Endothelial cell of umbilical vein (primary cell): ENCODE results near the gene ITSN2. TPM values are rescaled to one million over a fixed set of nuclear protein-coding genes. Genes with fewer than 3 reads are reported as not detected.

Experiments used
- BruUV-seq: library from RNA; stranded (reverse); fragments of 400-500 nt; replicated peaks from 2 replicates; lab custom pipeline; 2021; lab: Mats Ljungman, UMichigan
- CTCF ChIA-PET: fragments of 300-600, 350-600 bp; sonication (Branson Sonifier 250); formaldehyde crosslinking; loops from one replicate; lab custom pipeline; 2021; ENCODE audit warnings: antibody characterized with exemption, inconsistent platforms; lab: Charles Lee
- POLR2A ChIA-PET: fragments of 300-600, 350-600 bp; sonication (Branson Sonifier 250); formaldehyde crosslinking; loops from one replicate; lab custom pipeline; 2021; ENCODE audit warnings: antibody characterized with exemption, inconsistent platforms; lab: Charles Lee
- DNase-seq: peaks from one replicate; pipeline ENCODE4 v3.0.0-alpha.2; 2011; ENCODE audit warnings: low read depth, low spot score
- FAIRE-seq: peaks from 2 replicates; lab custom pipeline; 2011; peaks lifted over from hg19 to GRCh38; lab: Jason Lieb, UNC
- H2AFZ ChIP-seq: 2 replicates; pipeline ENCODE4 v1.6.0; 2012; ENCODE audit warnings: low read depth, low read length, control low read depth, inconsistent platforms
- H3K27ac ChIP-seq: 2 replicates; pipeline ENCODE4 v1.5.1; 2011; ENCODE audit warnings: low read depth, mild to moderate bottlenecking, control low read depth, low read length, moderate library complexity; ENCODE audit not compliant: insufficient read depth
- H3K27me3 ChIP-seq, 2 experiments: 2 replicates each; pipeline versions ENCODE4 v1.6.0 to v1.6.1; 2011; ENCODE audit warnings: low read length in 2 of 2, mixed read lengths in 1 of 2; ENCODE audit not compliant: control insufficient read depth in 2 of 2, insufficient read depth in 2 of 2
- H3K36me3 ChIP-seq, 2 experiments: 2 replicates in 1 of 2; 3 replicates in 1 of 2; pipeline ENCODE4 v1.5.1; 2011; ENCODE audit warnings: low read length in 2 of 2, mild to moderate bottlenecking in 1 of 2, moderate library complexity in 1 of 2; ENCODE audit not compliant: control insufficient read depth in 2 of 2, insufficient read depth in 2 of 2; ENCODE audit errors: extremely low read depth in 1 of 2
- H3K4me1 ChIP-seq: 3 replicates; pipeline ENCODE4 v1.5.1; 2011; ENCODE audit warnings: mild to moderate bottlenecking, low read length; ENCODE audit not compliant: control insufficient read depth, insufficient read depth; ENCODE audit errors: extremely low read depth
- H3K4me2 ChIP-seq: 2 replicates; pipeline ENCODE4 v1.6.1; 2011; ENCODE audit warnings: low read length, control low read depth, mixed read lengths; ENCODE audit not compliant: insufficient read depth
- H3K4me3 ChIP-seq, 3 experiments: fragments of 200-600 bp in 1 of 3; sonication (generic), shearing (Covaris generic) in 1 of 3; replicated peaks in 1 of 3; 2 replicates each; pipeline ENCODE4 v1.5.1; 2011 to 2016; ENCODE audit warnings: control low read depth in 3 of 3, low read length in 3 of 3, mild to moderate bottlenecking in 2 of 3, inconsistent platforms in 1 of 3, low read depth in 1 of 3, moderate library complexity in 1 of 3; ENCODE audit not compliant: insufficient read depth in 1 of 3
- H3K79me2 ChIP-seq: 2 replicates; pipeline ENCODE4 v1.6.0; 2012; ENCODE audit warnings: low read length, inconsistent platforms; ENCODE audit not compliant: control insufficient read depth, insufficient read depth
- H3K9ac ChIP-seq: replicated peaks from 2 replicates; pipeline ENCODE3; 2011; ENCODE audit warnings: low read length, control low read depth; ENCODE audit not compliant: insufficient read depth; ENCODE audit errors: extremely low read depth
- H3K9me1 ChIP-seq: replicated peaks from 3 replicates; pipeline ENCODE4 v1.6.0; 2011; ENCODE audit warnings: mild to moderate bottlenecking, low read length; ENCODE audit not compliant: control insufficient read depth, insufficient read depth; ENCODE audit errors: extremely low read depth
- H3K9me3 ChIP-seq: replicated peaks from 2 replicates; pipeline ENCODE4 v1.5.1; 2012; ENCODE audit warnings: low read length, inconsistent platforms; ENCODE audit not compliant: control insufficient read depth, insufficient read depth
- H4K20me1 ChIP-seq: replicated peaks from 2 replicates; pipeline ENCODE3; 2011; ENCODE audit warnings: mild to moderate bottlenecking, low read length; ENCODE audit not compliant: control insufficient read depth, insufficient read depth; ENCODE audit errors: extremely low read depth
- CTCF ChIP-seq, 2 donors: IDR thresholded peaks; 1 replicate in 1 of 2; 2 replicates in 1 of 2; pipeline ENCODE4 v1.5.1; 2011; ENCODE audit warnings: low read length in 2 of 2, mild to moderate bottlenecking in 2 of 2, moderate library complexity in 2 of 2, control low read depth in 1 of 2, inconsistent platforms in 1 of 2, low read depth in 1 of 2; ENCODE audit not compliant: insufficient read depth in 1 of 2; ENCODE audit errors: extremely low read depth in 1 of 2
- EZH2 ChIP-seq: IDR thresholded peaks from 2 replicates; pipeline ENCODE4 v1.6.1; 2012; ENCODE audit warnings: borderline replicate concordance, low read depth, mild to moderate bottlenecking, moderate library complexity, low read length, inconsistent platforms; ENCODE audit not compliant: severe bottlenecking
- GATA2 ChIP-seq: IDR thresholded peaks from 2 replicates; pipeline ENCODE4 v1.7.0; 2011; ENCODE audit warnings: low read depth, mild to moderate bottlenecking, moderate library complexity, mixed read lengths, low read length; ENCODE audit not compliant: insufficient read length, insufficient read depth
- JUN ChIP-seq: IDR thresholded peaks from 2 replicates; pipeline ENCODE4 v1.6.1; 2011; ENCODE audit warnings: borderline replicate concordance, low read depth; ENCODE audit not compliant: insufficient read length, insufficient read depth
- MAX ChIP-seq: IDR thresholded peaks from 2 replicates; pipeline ENCODE4 v1.6.1; 2011; ENCODE audit not compliant: insufficient read depth, insufficient read length
- MYC ChIP-seq: IDR thresholded peaks from one replicate; pipeline ENCODE4 v1.6.1; 2011; ENCODE audit warnings: mild to moderate bottlenecking, low read depth, low read length
- POLR2A ChIP-seq: IDR thresholded peaks from 2 replicates; pipeline ENCODE4 v1.6.1; 2012; ENCODE audit warnings: low read depth, mild to moderate bottlenecking, control low read depth, low read length
- POLR2AphosphoS5 ChIP-seq: IDR thresholded peaks from 2 replicates; pipeline ENCODE4 v1.6.1; 2012; ENCODE audit warnings: low read depth, mild to moderate bottlenecking, control low read depth, low read length, moderate library complexity; ENCODE audit not compliant: insufficient read depth
- dilution Hi-C: fragments of 300-500 bp; cut with MboI; formaldehyde crosslinking; loops from one replicate; pipeline ENCODE4 v1.15.0; 2019; ENCODE audit warnings: low sequenced_read_pairs; ENCODE audit not compliant: extremely low pct_ligation_motif_present
- intact Hi-C: fragments of 100-400 bp; cut with micrococcal nuclease; formaldehyde crosslinking; loops from one replicate; pipeline ENCODE4 v1.10.0; 2022
- polyA plus RNA-seq, 4 experiments: library from polyadenylated mRNA; depleted of rRNA in 3 of 4; stranded (reverse) in 3 of 4; unstranded in 1 of 4; fragments of >200 nt; gene quantifications; 2 replicates each; pipeline versions ENCODE4 v1.2.1 to v1.2.3, GENCODE V29; 2011 to 2012; ENCODE audit warnings: missing spikeins in 1 of 4
- total RNA-seq: library from RNA; stranded (reverse); gene quantifications from 2 replicates; pipeline ENCODE4 v1.2.3, GENCODE V29; 2021

Gene ITSN2
- total and polyA plus RNA-seq, 2 donors (not counting 3 experiments of a cell fraction or from before 2014, with no cell fraction given), result 30.5 to 56.8 TPM

- BruUV-seq, result no TSS peak
- TF ChIP-seq POLR2A (no peak), POLR2AphosphoS5 (no peak), JUN (no peak), EZH2 (no peak), CTCF (IDR thresholded peaks at IDR 0.05; ENCODE audit: extremely low read depth in 1 of 2, insufficient read depth in 1 of 2, low read depth in 1 of 2, low read length in 2 of 2) (no peak)
- H3K79me2 ChIP-seq, result no peaks in the 10 kb centered on the region
Observed at GRCh38 chr2:24253303-24253919, 106.9 kb downstream of the ITSN2 start.

GRCh38 chr2:24247592-24247991 lies 112.7 kb downstream of the ITSN2 start:
- no peaks in the 10 kb centered on the region for H4K20me1 ChIP-seq
- intact Hi-C loops (loop anchor here (5.0 kb wide), 1 partner anchor 110 kb away; no protein-coding TSS in a partner anchor), dilution Hi-C loops (no loop called here)
- no peaks in the 10 kb centered on the region for H3K9me1 ChIP-seq
- H3K4me1 ChIP-seq, result no peaks in the 10 kb centered on the region
- H3K4me3 ChIP-seq, result no peak overlapping the region
- DNase-seq (no peak), FAIRE-seq (no peak)
- TF ChIP-seq JUN, result no peak
- TF ChIP-seq POLR2A, result no peak
- TF ChIP-seq POLR2AphosphoS5, result no peak
- TF ChIP-seq MYC, result no peak
- no peak for TF ChIP-seq MAX
- no peak for TF ChIP-seq GATA2
- no peak overlapping the region for H3K9ac ChIP-seq
- H3K27me3 ChIP-seq, result no peaks in the 10 kb centered on the region
- no TSS peak for BruUV-seq
- H3K4me2 ChIP-seq, result no peak overlapping the region
- peaks cover 13% of the 10 kb centered on the region in 2 experiments for H3K36me3 ChIP-seq
- ChIA-PET CTCF (no interaction called here), POLR2A (no interaction called here)
- H3K9me3 ChIP-seq, result no peaks in the 10 kb centered on the region
- H3K79me2 ChIP-seq, result no peaks in the 10 kb centered on the region
- H2AFZ ChIP-seq, result no peak overlapping the region
- H3K27ac ChIP-seq, result no peak overlapping the region

More at GRCh38 chr2:24253303-24253919, 106.9 kb downstream of the ITSN2 start:
- Histone ChIP-seq H3K9me3 (no peaks in the 10 kb centered on the region), H3K27me3 (no peaks in the 10 kb centered on the region), H3K9me1 (no peaks in the 10 kb centered on the region), H3K4me2 (no peak overlapping the region), H4K20me1 (no peaks in the 10 kb centered on the region), H3K27ac (no peak overlapping the region), H3K4me3 (no peak overlapping the region), H3K4me1 (no peaks in the 10 kb centered on the region), H3K9ac (no peak overlapping the region), H3K36me3 (peaks cover 5 to 6% of the 10 kb centered on the region in 2 experiments), H2AFZ (no peak overlapping the region)
- ChIA-PET POLR2A (no interaction called here), CTCF (no interaction called here)
- no peak for FAIRE-seq
- no peak for DNase-seq
- dilution Hi-C loops (no loop called here), intact Hi-C loops (no loop called here)
